OCI-M2 (cell line): ENCODE data around the gene SCAF11.

Experiments
- DNase-seq: peaks from one replicate; lab custom pipeline; 2025; ENCODE audit not compliant: unreplicated experiment; lab: John Stamatoyannopoulos, UW

Gene SCAF11

GRCh38 chr12:45980540-45980939, 9.8 kb downstream of the SCAF11 start:
- no peak for DNase-seq

- no peak for DNase-seq
These were observed 12.3 kb downstream of the SCAF11 start for GRCh38 chr12:45978108-45978507.

- DNase-seq: no peak
These were observed 12.8 kb downstream of the SCAF11 start for GRCh38 chr12:45977620-45978019.

- DNase-seq: no peak
These were observed 14.9 kb downstream of the SCAF11 start for GRCh38 chr12:45975506-45975905.

DNA sequence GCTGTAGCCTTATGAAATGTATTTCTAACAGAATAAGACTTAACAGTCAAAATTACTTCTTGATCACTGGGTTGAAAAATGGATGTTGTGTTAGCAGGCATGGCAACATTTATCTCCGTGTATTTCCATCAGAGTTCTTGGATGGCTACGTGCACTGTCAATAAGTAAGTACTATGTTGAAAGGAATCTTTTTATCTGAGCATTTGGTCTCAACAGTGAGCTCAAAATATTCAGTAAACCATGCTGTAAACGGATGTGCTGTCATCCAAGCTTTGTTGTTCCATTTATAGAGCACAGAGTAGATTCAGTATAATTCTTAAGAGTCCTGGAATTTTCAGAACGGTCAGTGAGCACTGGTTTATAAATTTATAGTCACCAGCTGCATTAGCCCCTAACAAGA, 15.5 kb downstream of the SCAF11 start:
- no peak for DNase-seq

GRCh38 chr12:45974171-45974719, 16.1 kb downstream of the SCAF11 start:
- DNase-seq: no peak

GRCh38 chr12:45973526-45973925, 16.8 kb downstream of the SCAF11 start:
- no peak for DNase-seq

DNA sequence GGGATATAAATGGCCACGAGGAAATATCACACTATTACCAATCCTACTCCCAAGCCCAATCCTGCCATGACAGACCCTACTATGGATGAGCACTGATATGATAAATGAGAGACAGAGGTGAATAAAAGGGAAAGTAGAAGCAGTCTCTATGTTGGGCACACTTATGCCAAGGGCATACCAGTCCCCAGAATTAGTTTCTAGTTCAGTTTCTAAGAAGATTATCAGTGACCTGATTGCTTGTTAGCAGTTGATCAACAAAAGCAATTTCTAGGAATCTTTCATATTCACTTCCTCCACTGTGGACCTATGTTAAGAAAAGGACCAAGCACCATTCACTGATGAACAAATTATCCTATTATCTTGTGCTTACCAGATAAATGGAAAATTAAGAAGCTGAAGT, 20.0 kb downstream of the SCAF11 start:
- no peak for DNase-seq

GRCh38 chr12:45969084-45969483, 21.3 kb downstream of the SCAF11 start:
- DNase-seq: no peak

DNA sequence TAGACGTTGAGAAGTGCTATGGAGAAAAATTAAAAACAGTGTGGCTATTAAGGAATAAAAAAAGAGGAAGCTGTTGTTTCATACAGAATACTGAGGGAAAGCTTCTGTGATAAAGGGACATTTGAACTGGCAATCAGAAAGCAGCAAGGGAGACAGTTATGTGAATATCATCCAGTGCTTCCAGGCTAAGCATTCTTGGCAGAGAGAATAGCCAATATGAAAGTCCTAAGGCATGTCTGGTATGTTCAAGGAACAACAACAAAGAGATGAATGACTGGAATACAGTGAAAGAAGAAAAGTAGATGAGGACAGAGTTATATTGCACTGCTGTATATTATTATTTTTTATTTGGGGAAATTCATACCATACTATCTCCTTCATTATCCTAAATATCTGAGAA, 23.9 kb downstream of the SCAF11 start:
- DNase-seq: no peak

GRCh38 chr12:45962553-45963325, 27.6 kb downstream of the SCAF11 start:
- no peak for DNase-seq

GRCh38 chr12:45959728-45960127, 30.6 kb downstream of the SCAF11 start:
- no peak for DNase-seq

DNA sequence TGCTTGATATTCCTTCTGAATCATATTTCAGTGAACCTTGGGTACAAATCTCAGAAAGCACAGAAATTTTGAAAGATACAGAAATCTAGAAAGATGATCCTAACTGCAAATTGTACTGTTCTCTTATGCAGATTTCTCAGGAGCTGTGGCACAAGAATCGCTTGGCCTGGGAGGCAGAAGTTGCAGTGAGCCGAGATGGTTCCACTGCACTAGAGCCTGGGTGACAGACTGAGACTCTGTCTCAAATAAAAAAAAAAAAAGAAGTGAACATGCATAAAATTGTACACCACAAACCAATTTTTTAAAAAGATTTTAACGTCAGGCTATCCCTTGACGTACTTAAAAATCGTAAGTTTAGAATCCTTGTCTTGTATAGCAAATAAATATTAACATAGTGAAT, 31.3 kb downstream of the SCAF11 start:
- DNase-seq: no peak

DNA sequence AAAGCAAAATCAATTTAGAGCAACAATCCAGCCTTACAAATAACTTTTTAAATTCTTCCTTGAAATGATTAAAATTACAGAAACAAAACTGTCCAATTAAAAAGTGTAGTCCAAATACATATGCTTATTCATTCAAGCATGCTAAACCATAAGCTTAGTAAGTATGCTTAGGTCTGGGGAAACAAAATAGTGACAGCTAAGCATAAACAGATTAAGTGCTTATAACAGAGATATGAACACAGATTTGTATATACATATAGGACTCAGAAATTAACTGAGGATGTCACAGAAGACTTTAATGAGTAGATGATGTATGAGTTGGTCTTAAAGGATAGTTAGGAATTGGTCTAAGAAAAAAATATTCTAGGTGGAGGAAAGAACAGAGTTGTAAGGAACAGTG, 41.8 kb downstream of the SCAF11 start:
- DNase-seq: no peak

- DNase-seq: no peak
These were observed 43.9 kb downstream of the SCAF11 start for GRCh38 chr12:45946435-45946834.

DNA sequence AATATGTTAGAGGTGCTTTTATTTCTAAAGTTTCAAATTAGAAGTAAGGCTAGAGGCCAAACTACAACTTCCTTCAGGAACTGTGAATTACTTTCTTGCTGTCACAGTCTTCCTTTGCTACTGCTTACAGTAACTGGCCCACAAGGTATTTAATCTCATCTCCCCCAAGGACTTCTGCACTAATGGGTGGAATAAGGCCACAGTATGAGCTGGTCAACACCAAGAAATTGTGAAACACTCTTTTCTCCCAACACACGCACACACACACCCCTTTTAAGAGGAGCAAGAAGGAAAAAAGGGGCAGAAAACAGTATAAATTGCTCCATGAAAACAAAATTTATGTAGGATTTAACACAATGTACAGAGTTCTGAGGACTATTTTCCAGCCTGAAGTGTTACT, 45.6 kb downstream of the SCAF11 start:
- no peak for DNase-seq

- DNase-seq: no peak
These were observed 50.6 kb downstream of the SCAF11 start for GRCh38 chr12:45939759-45940158.

GRCh38 chr12:45938566-45938965, 51.8 kb downstream of the SCAF11 start:
- DNase-seq: no peak

DNA sequence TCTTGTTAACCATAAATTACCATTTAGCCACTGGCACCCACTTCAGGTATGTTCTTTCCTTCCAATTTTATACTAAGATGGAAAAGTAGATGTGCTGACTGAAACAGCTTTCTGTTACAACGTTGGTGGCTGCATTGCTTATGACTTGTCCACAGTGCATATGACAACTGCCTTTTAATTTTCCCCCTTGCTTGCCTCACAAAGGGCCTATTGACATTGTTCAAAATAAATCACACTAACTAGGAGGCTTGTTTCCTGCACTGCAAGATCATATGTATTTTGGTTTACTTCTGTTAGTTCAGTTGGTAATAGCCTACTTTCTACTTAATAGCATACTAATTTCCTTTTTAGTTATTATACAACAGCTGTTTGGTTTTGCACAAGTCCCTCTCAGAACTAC, 55.4 kb downstream of the SCAF11 start:
- DNase-seq: no peak

DNA sequence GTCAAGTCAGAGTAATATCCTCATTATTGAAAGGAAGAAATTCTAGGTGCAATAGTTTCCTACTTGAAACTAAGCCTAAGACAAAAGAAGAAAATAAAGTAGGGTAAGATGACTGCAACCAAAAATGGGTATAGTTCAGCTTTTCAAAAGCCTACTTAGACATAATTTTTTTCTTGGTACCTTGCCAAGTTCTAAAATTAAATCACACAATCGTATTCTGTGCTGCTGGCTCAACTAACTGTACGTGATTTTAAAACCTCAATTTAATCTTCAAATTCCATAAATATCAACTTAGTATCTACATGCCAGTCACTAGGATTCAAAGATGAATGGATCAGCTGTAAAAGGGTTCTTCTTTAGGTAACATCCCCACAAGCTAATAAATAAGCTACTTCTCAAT, 56.9 kb downstream of the SCAF11 start:
- no peak for DNase-seq

- no peak for DNase-seq
These were observed 60.0 kb downstream of the SCAF11 start for GRCh38 chr12:45930369-45930768.

GRCh38 chr12:45928309-45928708, 62.1 kb downstream of the SCAF11 start:
- DNase-seq: no peak

GRCh38 chr12:45918818-45919217, 71.6 kb downstream of the SCAF11 start:
- no peak for DNase-seq
